ENCODE measurements around the gene EMC6.

Gene EMC6

GRCh38 chr17:3708366-3708765 lies 39.8 kb downstream of the EMC6 start:
- ATAC-seq (ENCODE audit: insufficient read depth, low read depth) (no peak), DNase-seq (no peak)
- H3K79me2 ChIP-seq (ENCODE audit: insufficient read depth, low read length) = no peaks in the 10 kb centered on the region
- no peak overlapping the region for H2AFZ ChIP-seq (ENCODE audit: low read depth, low read length)
- H3K4me1 ChIP-seq (ENCODE audit: insufficient read depth, low read length) = peaks cover 30% of the 10 kb centered on the region
- TF ChIP-seq CTCF (IDR thresholded peaks at IDR 0.05; ENCODE audit: borderline replicate concordance, extremely low read depth, low read length, poor library complexity, severe bottlenecking) (no peak), EZH2 (IDR thresholded peaks at IDR 0.05; ENCODE audit: borderline replicate concordance, low read depth, low read length, severe bottlenecking) (no peak)
- H3K9me3 ChIP-seq (ENCODE audit: insufficient read depth, low read length, severe bottlenecking) = no peaks in the 10 kb centered on the region
- no peak overlapping the region for H3K4me3 ChIP-seq (ENCODE audit: low read depth in 1 of 2, low read length in 2 of 2)
- no peak overlapping the region for H3K27ac ChIP-seq (ENCODE audit: low read length)
- H3K9ac ChIP-seq (ENCODE audit: low read depth, low read length) = no peak overlapping the region
- H3K27me3 ChIP-seq (ENCODE audit: insufficient read depth, low read length, poor library complexity) = no peaks in the 10 kb centered on the region
- no peaks in the 10 kb centered on the region for H4K20me1 ChIP-seq (ENCODE audit: insufficient read depth, low read length)
- H3K4me2 ChIP-seq (ENCODE audit: insufficient read depth, low read length) = no peak overlapping the region
- peaks cover 3% of the 10 kb centered on the region; the same call in 1 of the 2 replicates for H3K36me3 ChIP-seq (ENCODE audit: insufficient read depth, low read length)

- TF ChIP-seq EZH2 (IDR thresholded peaks at IDR 0.05; ENCODE audit: borderline replicate concordance, low read depth, low read length, severe bottlenecking) (no peak), CTCF (IDR thresholded peaks at IDR 0.05; ENCODE audit: borderline replicate concordance, extremely low read depth, low read length, poor library complexity, severe bottlenecking) (no peak)
- DNase-seq (peak; percentile 81), ATAC-seq (ENCODE audit: insufficient read depth, low read depth) (peak; percentile 97)
- H3K4me2 ChIP-seq (ENCODE audit: insufficient read depth, low read length) = peak overlapping the region; percentile 46
- H3K9me3 ChIP-seq (ENCODE audit: insufficient read depth, low read length, severe bottlenecking) = no peaks in the 10 kb centered on the region
- peaks cover 19% of the 10 kb centered on the region for H3K36me3 ChIP-seq (ENCODE audit: insufficient read depth, low read length)
- H3K4me3 ChIP-seq (ENCODE audit: low read depth in 1 of 2, low read length in 2 of 2) = peak overlapping the region in 1 of 2 experiments; percentile 9; a peak in 1 of 4 replicates
- peak overlapping the region; percentile 5; the same call in 1 of the 2 replicates for H3K9ac ChIP-seq (ENCODE audit: low read depth, low read length)
- H4K20me1 ChIP-seq (ENCODE audit: insufficient read depth, low read length) = no peaks in the 10 kb centered on the region
- no peaks in the 10 kb centered on the region for H3K27me3 ChIP-seq (ENCODE audit: insufficient read depth, low read length, poor library complexity)
- peak overlapping the region; percentile 27; the same call in 1 of the 2 replicates for H2AFZ ChIP-seq (ENCODE audit: low read depth, low read length)
- H3K27ac ChIP-seq (ENCODE audit: low read length) = peak overlapping the region; percentile 67
- H3K4me1 ChIP-seq (ENCODE audit: insufficient read depth, low read length) = peaks cover 36% of the 10 kb centered on the region
- no peaks in the 10 kb centered on the region for H3K79me2 ChIP-seq (ENCODE audit: insufficient read depth, low read length)
These were observed 42.4 kb downstream of the EMC6 start for GRCh38 chr17:3710951-3711383.

GRCh38 chr17:3712811-3713463 lies 44.3 kb downstream of the EMC6 start:
- Histone ChIP-seq H3K4me3 (ENCODE audit: low read depth in 1 of 2, low read length in 2 of 2) (no peak overlapping the region), H2AFZ (ENCODE audit: low read depth, low read length) (no peak overlapping the region), H4K20me1 (ENCODE audit: insufficient read depth, low read length) (no peaks in the 10 kb centered on the region), H3K27me3 (ENCODE audit: insufficient read depth, low read length, poor library complexity) (no peaks in the 10 kb centered on the region), H3K4me1 (ENCODE audit: insufficient read depth, low read length) (peaks cover 36% of the 10 kb centered on the region), H3K79me2 (ENCODE audit: insufficient read depth, low read length) (no peaks in the 10 kb centered on the region), H3K9ac (ENCODE audit: low read depth, low read length) (0 out of 2 replicates have a peak overlapping the region, but pooled peaks have one; percentile 32), H3K4me2 (ENCODE audit: insufficient read depth, low read length) (no peak overlapping the region), H3K9me3 (ENCODE audit: insufficient read depth, low read length, severe bottlenecking) (no peaks in the 10 kb centered on the region), H3K27ac (ENCODE audit: low read length) (peak overlapping the region; percentile 65), H3K36me3 (ENCODE audit: insufficient read depth, low read length) (peaks cover 36% of the 10 kb centered on the region)
- TF ChIP-seq CTCF (IDR thresholded peaks at IDR 0.05; ENCODE audit: borderline replicate concordance, extremely low read depth, low read length, poor library complexity, severe bottlenecking) = no peak
- TF ChIP-seq EZH2 (IDR thresholded peaks at IDR 0.05; ENCODE audit: borderline replicate concordance, low read depth, low read length, severe bottlenecking) = no peak
- DNase-seq (peak; percentile 33), ATAC-seq (ENCODE audit: insufficient read depth, low read depth) (peak; percentile 32)
